Neural crest cell (in vitro differentiated cells): ENCODE data around the gene TLE3. TPM values are rescaled to one million over a fixed set of nuclear protein-coding genes. Genes with fewer than 3 reads are reported as not detected.
"Not testable (repeated sequence)": the region's sequence is repeated elsewhere in the genome, so short reads cannot be mapped to it uniquely, and the experiment has no call there.

Experiments
- DNase-seq: peaks from one replicate; pipeline ENCODE4 v3.0.0; 2021; ENCODE audit warnings: low read depth, mixed read lengths, low spot score
- H3K27ac Mint-ChIP-seq: one replicate; pipeline ENCODE4 v1.8.0; 2021; ENCODE audit warnings: mild to moderate bottlenecking, mixed read lengths; ENCODE audit not compliant: unreplicated experiment
- H3K27me3 Mint-ChIP-seq: 2 replicates; pipeline ENCODE4 v1.8.0; 2021; ENCODE audit warnings: low read depth, mild to moderate bottlenecking, mixed read lengths
- H3K36me3 Mint-ChIP-seq: 2 replicates; pipeline ENCODE4 v1.8.0; 2021; ENCODE audit warnings: low read depth, mild to moderate bottlenecking, mixed read lengths
- H3K4me1 Mint-ChIP-seq: 2 replicates; pipeline ENCODE4 v1.8.0; 2021; ENCODE audit warnings: mixed read lengths
- H3K4me3 Mint-ChIP-seq: one replicate; pipeline ENCODE4 v1.8.0; 2021; ENCODE audit warnings: mild to moderate bottlenecking, mixed read lengths
- H3K9me3 Mint-ChIP-seq: 2 replicates; pipeline ENCODE4 v1.8.0; 2021; ENCODE audit warnings: mixed read lengths
- CTCF ChIP-seq: fragments of 200-600 bp; sonication (generic); conservative IDR thresholded peaks from 2 replicates; pipeline ENCODE4 v1.5.0; 2021; ENCODE audit warnings: antibody characterized with exemption, mild to moderate bottlenecking
- total RNA-seq: library from RNA; stranded (reverse); gene quantifications from 2 replicates; pipeline ENCODE4 v1.2.1, GENCODE V29; 2021

TLE3 gene
- total RNA-seq, 1 donor from 2014 or later = 89.9 TPM

DNA sequence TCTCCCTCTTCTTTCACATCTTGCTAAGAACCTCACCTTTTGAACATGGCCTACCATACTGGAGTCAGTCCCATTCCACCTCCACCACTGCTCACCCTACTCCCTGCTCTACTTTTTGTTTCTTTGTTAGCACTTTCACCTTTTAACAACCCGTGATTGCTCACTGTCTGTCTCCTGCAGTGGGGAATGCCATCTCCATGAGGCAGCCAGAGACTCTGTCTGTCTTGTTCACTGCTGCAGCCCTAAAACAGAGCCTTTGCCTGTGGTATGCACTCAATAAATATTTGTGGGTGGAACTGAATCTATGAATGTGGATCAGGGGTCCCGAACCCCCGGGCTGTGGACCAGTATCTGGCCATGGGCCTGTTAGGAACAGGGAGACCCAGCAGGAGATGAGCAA, 16.5 kb upstream of the TLE3 start:
- Mint-ChIP-seq H3K4me3 (no peak overlapping the region), H3K4me1 (peaks cover 39% of the 10 kb centered on the region), H3K36me3 (no peaks in the 10 kb centered on the region), H3K9me3 (no peaks in the 10 kb centered on the region), H3K27me3 (peaks cover 51% of the 10 kb centered on the region), H3K27ac (no peak overlapping the region)
- TF ChIP-seq CTCF = no peak
- no peak for DNase-seq

- DNase-seq = no peak
- no peaks in the 10 kb centered on the region for H3K36me3 Mint-ChIP-seq
- no peaks in the 10 kb centered on the region for H3K9me3 Mint-ChIP-seq
- no peak overlapping the region for H3K27ac Mint-ChIP-seq
- no peak overlapping the region for H3K4me3 Mint-ChIP-seq
- no peak for TF ChIP-seq CTCF
- H3K27me3 Mint-ChIP-seq = peaks cover 58% of the 10 kb centered on the region
- H3K4me1 Mint-ChIP-seq = peaks cover 39% of the 10 kb centered on the region
Measured at GRCh38 chr15:70113304-70113700, 15.6 kb upstream of the TLE3 start.

- not testable (repeated sequence) for H3K9me3 Mint-ChIP-seq, H3K27ac Mint-ChIP-seq, H3K36me3 Mint-ChIP-seq, H3K4me3 Mint-ChIP-seq, DNase-seq
- Mint-ChIP-seq H3K27me3 (peaks cover 62% of the 10 kb centered on the region), H3K4me1 (peaks cover 39% of the 10 kb centered on the region)
Measured at GRCh38 chr15:70112572-70113303, 15.0 kb upstream of the TLE3 start.

- no peaks in the 10 kb centered on the region for H3K36me3 Mint-ChIP-seq
- TF ChIP-seq CTCF = no peak
- no peak for DNase-seq
- H3K4me3 Mint-ChIP-seq = no peak overlapping the region
- peaks cover 65% of the 10 kb centered on the region for H3K27me3 Mint-ChIP-seq
- no peak overlapping the region for H3K27ac Mint-ChIP-seq
- H3K4me1 Mint-ChIP-seq = peaks cover 39% of the 10 kb centered on the region
- no peaks in the 10 kb centered on the region for H3K9me3 Mint-ChIP-seq
Measured at GRCh38 chr15:70112074-70112395, 14.3 kb upstream of the TLE3 start.

GRCh38 chr15:70111203-70112073, 13.7 kb upstream of the TLE3 start:
- peaks cover 65% of the 10 kb centered on the region for H3K27me3 Mint-ChIP-seq
- no peaks in the 10 kb centered on the region for H3K36me3 Mint-ChIP-seq
- peak; percentile 74 for DNase-seq
- peak overlapping the region; percentile 50 for H3K4me3 Mint-ChIP-seq
- H3K27ac Mint-ChIP-seq = no peak overlapping the region
- H3K4me1 Mint-ChIP-seq = peaks cover 39% of the 10 kb centered on the region
- no peak for TF ChIP-seq CTCF
- no peaks in the 10 kb centered on the region for H3K9me3 Mint-ChIP-seq

DNA sequence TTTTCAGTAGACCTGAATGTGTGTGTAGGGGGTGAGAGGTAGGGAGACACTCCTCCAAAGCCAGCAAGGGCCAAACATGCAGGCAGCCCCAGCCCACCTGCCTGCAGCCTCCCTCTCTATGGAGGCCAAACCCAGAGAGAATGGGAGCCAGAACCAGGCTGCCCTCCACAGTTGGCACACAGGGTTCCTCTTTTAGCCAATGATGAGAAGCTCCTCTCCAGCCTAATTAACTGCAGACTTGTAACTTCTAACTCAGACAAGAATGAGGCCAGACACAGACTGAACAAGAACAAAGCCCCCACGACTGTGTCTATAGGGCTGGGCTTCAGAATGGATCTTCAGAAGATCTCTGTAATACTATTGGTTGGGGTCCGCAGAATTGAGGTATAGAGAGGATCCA, 12.3 kb upstream of the TLE3 start:
- Mint-ChIP-seq H3K4me3 (no peak overlapping the region), H3K4me1 (peaks cover 32% of the 10 kb centered on the region), H3K36me3 (no peaks in the 10 kb centered on the region), H3K9me3 (no peaks in the 10 kb centered on the region), H3K27me3 (peaks cover 67% of the 10 kb centered on the region), H3K27ac (no peak overlapping the region)
- TF ChIP-seq CTCF = no peak
- DNase-seq = no peak
